Measurements from ENCODE around the gene VWC2. TPM values are rescaled to one million over a fixed set of nuclear protein-coding genes. Genes with fewer than 3 reads are reported as not detected.

The VWC2 gene
- polyA plus RNA-seq, 1 of the 3 experiments (the other 2 are of a cell fraction) = not detected

DNA sequence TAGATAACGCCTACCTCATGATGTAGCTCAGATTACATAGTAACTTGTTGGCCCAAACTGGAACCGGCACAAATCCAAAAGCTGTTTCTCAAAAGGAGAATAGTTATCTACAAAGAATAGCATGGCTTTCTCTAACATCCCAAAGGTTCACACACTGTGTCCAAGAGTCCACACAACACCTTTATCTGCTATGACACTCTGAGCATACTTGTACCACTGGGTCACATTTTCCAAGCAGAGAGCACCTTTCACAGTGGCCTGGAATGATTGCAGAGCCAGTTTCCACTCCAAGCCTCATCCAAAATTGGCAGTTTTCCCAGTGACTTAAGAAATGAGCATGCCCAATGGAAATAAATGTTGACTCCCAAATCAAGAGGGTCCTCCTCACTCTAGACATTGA, 155.3 kb downstream of the VWC2 start:
- CTCF ChIA-PET = no interaction called here
- Histone ChIP-seq H3K27ac (ENCODE audit: low read depth in 2 of 2, low read length in 1 of 2) (no peak overlapping the region), H3K79me2 (ENCODE audit: insufficient read depth) (no peaks in the 10 kb centered on the region), H3K4me2 (no peak overlapping the region), H3K36me3 (replicated peaks in 1 of 2; ENCODE audit: control insufficient read depth in 1 of 2, insufficient read depth in 2 of 2, low read length in 1 of 2) (no peaks in the 10 kb centered on the region), H3K4me3 (ENCODE audit: low read depth in 2 of 2, low read length in 1 of 2) (no peak overlapping the region), H3K9ac (no peak overlapping the region), H3K9me3 (no peaks in the 10 kb centered on the region), H3K4me1 (ENCODE audit: control insufficient read depth in 1 of 2, insufficient read depth in 2 of 2, low read depth in 1 of 2, low read length in 1 of 2) (no peaks in the 10 kb centered on the region), H3F3A (replicated peaks; ENCODE audit: insufficient read depth) (no peaks in the 10 kb centered on the region), H3K27me3 (ENCODE audit: insufficient read depth) (no peaks in the 10 kb centered on the region), H2AFZ (ENCODE audit: low read depth) (no peak overlapping the region), H4K20me1 (ENCODE audit: insufficient read depth) (no peaks in the 10 kb centered on the region), H3K9me2 (no peaks in the 10 kb centered on the region)
- TF ChIP-seq, protein P1, sequence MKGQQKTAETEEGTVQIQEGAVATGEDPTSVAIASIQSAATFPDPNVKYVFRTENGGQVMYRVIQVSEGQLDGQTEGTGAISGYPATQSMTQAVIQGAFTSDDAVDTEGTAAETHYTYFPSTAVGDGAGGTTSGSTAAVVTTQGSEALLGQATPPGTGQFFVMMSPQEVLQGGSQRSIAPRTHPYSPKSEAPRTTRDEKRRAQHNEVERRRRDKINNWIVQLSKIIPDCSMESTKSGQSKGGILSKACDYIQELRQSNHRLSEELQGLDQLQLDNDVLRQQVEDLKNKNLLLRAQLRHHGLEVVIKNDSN (IDR thresholded peaks at IDR 0.05; ENCODE audit: borderline replicate concordance, low read depth) = no peak
- no peak for TF ChIP-seq FOXM1 (IDR thresholded peaks at IDR 0.05; ENCODE audit: low read depth)
- 0% methylated on average over 2 of the region's 2 CpGs for WGBS (ENCODE audit: low lambda C conversion rate)
- POLR2A ChIA-PET = no interaction called here
- DNase-seq = no peak

DNA sequence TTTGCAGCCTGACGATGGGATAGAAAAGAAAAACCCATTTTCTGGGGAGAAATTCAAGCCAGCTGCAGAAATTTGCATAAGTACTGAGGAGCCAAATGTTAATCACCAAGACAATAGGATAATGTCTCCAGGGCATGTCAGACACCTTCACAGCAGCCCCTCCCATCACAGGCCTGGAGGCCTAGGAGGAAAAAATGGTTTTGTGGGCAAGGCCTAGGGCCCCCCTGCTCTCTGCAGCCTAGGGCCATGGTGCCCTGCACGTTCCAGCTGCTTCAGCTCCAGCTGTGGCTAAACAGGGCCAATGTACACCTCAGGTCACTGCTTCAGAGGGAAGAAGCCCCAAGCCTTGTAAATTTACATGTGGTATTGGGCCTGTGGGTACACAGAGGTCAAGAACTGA, 158.2 kb downstream of the VWC2 start:
- Histone ChIP-seq H3K27ac (ENCODE audit: low read depth in 2 of 2, low read length in 1 of 2) (no peak overlapping the region), H3K27me3 (ENCODE audit: insufficient read depth) (no peaks in the 10 kb centered on the region), H3F3A (replicated peaks; ENCODE audit: insufficient read depth) (no peaks in the 10 kb centered on the region), H3K4me3 (ENCODE audit: low read depth in 2 of 2, low read length in 1 of 2) (no peak overlapping the region), H3K4me1 (ENCODE audit: control insufficient read depth in 1 of 2, insufficient read depth in 2 of 2, low read depth in 1 of 2, low read length in 1 of 2) (no peaks in the 10 kb centered on the region), H3K9ac (no peak overlapping the region), H3K79me2 (ENCODE audit: insufficient read depth) (no peaks in the 10 kb centered on the region), H2AFZ (ENCODE audit: low read depth) (no peak overlapping the region), H3K36me3 (replicated peaks in 1 of 2; ENCODE audit: control insufficient read depth in 1 of 2, insufficient read depth in 2 of 2, low read length in 1 of 2) (no peaks in the 10 kb centered on the region), H3K9me3 (no peaks in the 10 kb centered on the region), H3K9me2 (no peaks in the 10 kb centered on the region), H4K20me1 (ENCODE audit: insufficient read depth) (no peaks in the 10 kb centered on the region), H3K4me2 (no peak overlapping the region)
- DNase-seq = no peak
- WGBS (ENCODE audit: low lambda C conversion rate) = 1% methylated on average over 2 of the region's 2 CpGs
- CTCF ChIA-PET = no interaction called here
- TF ChIP-seq ELF1 (IDR thresholded peaks at IDR 0.05) (no peak), RAD21 (IDR thresholded peaks at IDR 0.05; ENCODE audit: low read length) (no peak), POLR2AphosphoS5 (IDR thresholded peaks at IDR 0.05; ENCODE audit: low read depth, low read length) (no peak), YY1 (IDR thresholded peaks at IDR 0.05; ENCODE audit: low read depth) (no peak), RXRA (IDR thresholded peaks at IDR 0.05; ENCODE audit: borderline replicate concordance, low read depth) (no peak), GABPA (IDR thresholded peaks at IDR 0.05; ENCODE audit: low read depth) (no peak), MXI1 (IDR thresholded peaks at IDR 0.05; ENCODE audit: low read depth, low read length) (no peak), GATA2 (CRISPR knock-in tag; IDR thresholded peaks at IDR 0.05) (no peak), NRF1 (IDR thresholded peaks at IDR 0.05; ENCODE audit: low read depth, low read length) (no peak), TCF12 (IDR thresholded peaks at IDR 0.05) (no peak), MEF2A (IDR thresholded peaks at IDR 0.05; ENCODE audit: borderline replicate concordance, low read depth) (no peak), SIN3A (IDR thresholded peaks at IDR 0.05; ENCODE audit: borderline replicate concordance, low read depth, low read length) (no peak), NFIC (IDR thresholded peaks at IDR 0.05; ENCODE audit: borderline replicate concordance) (no peak), TEAD4 (IDR thresholded peaks at IDR 0.05; ENCODE audit: borderline replicate concordance, insufficient read depth) (no peak), RFX5 (IDR thresholded peaks at IDR 0.05; ENCODE audit: low read length) (no peak)
- TF ChIP-seq, protein P2, sequence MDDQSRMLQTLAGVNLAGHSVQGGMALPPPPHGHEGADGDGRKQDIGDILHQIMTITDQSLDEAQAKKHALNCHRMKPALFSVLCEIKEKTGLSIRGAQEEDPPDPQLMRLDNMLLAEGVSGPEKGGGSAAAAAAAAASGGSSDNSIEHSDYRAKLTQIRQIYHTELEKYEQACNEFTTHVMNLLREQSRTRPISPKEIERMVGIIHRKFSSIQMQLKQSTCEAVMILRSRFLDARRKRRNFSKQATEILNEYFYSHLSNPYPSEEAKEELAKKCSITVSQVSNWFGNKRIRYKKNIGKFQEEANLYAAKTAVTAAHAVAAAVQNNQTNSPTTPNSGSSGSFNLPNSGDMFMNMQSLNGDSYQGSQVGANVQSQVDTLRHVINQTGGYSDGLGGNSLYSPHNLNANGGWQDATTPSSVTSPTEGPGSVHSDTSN (IDR thresholded peaks at IDR 0.05) = no peak
- TF ChIP-seq, protein P3, sequence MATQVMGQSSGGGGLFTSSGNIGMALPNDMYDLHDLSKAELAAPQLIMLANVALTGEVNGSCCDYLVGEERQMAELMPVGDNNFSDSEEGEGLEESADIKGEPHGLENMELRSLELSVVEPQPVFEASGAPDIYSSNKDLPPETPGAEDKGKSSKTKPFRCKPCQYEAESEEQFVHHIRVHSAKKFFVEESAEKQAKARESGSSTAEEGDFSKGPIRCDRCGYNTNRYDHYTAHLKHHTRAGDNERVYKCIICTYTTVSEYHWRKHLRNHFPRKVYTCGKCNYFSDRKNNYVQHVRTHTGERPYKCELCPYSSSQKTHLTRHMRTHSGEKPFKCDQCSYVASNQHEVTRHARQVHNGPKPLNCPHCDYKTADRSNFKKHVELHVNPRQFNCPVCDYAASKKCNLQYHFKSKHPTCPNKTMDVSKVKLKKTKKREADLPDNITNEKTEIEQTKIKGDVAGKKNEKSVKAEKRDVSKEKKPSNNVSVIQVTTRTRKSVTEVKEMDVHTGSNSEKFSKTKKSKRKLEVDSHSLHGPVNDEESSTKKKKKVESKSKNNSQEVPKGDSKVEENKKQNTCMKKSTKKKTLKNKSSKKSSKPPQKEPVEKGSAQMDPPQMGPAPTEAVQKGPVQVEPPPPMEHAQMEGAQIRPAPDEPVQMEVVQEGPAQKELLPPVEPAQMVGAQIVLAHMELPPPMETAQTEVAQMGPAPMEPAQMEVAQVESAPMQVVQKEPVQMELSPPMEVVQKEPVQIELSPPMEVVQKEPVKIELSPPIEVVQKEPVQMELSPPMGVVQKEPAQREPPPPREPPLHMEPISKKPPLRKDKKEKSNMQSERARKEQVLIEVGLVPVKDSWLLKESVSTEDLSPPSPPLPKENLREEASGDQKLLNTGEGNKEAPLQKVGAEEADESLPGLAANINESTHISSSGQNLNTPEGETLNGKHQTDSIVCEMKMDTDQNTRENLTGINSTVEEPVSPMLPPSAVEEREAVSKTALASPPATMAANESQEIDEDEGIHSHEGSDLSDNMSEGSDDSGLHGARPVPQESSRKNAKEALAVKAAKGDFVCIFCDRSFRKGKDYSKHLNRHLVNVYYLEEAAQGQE (IDR thresholded peaks at IDR 0.05; ENCODE audit: low read depth, low read length) = no peak
- TF ChIP-seq, protein P4, sequence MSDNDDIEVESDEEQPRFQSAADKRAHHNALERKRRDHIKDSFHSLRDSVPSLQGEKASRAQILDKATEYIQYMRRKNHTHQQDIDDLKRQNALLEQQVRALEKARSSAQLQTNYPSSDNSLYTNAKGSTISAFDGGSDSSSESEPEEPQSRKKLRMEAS (IDR thresholded peaks at IDR 0.05; ENCODE audit: low read depth) = no peak
- TF ChIP-seq, protein P5, sequence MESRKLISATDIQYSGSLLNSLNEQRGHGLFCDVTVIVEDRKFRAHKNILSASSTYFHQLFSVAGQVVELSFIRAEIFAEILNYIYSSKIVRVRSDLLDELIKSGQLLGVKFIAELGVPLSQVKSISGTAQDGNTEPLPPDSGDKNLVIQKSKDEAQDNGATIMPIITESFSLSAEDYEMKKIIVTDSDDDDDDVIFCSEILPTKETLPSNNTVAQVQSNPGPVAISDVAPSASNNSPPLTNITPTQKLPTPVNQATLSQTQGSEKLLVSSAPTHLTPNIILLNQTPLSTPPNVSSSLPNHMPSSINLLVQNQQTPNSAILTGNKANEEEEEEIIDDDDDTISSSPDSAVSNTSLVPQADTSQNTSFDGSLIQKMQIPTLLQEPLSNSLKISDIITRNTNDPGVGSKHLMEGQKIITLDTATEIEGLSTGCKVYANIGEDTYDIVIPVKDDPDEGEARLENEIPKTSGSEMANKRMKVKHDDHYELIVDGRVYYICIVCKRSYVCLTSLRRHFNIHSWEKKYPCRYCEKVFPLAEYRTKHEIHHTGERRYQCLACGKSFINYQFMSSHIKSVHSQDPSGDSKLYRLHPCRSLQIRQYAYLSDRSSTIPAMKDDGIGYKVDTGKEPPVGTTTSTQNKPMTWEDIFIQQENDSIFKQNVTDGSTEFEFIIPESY (IDR thresholded peaks at IDR 0.05; ENCODE audit: borderline replicate concordance, low read depth) = no peak
- POLR2A ChIA-PET = no interaction called here
